CD4-positive, alpha-beta T cell treated with Interleukin-21 for 1 hour (primary cell): Measurements from ENCODE around the gene ZNF143.
"Not testable (repeated sequence)": the region's sequence is repeated elsewhere in the genome, so short reads cannot be mapped to it uniquely, and the experiment has no call there.

Experiments
- DNase-seq: peaks from one replicate; pipeline ENCODE4 v3.0.0-alpha.2; 2020

Gene ZNF143

GRCh38 chr11:9498457-9499078 lies 37.8 kb downstream of the ZNF143 start:
- DNase-seq = no peak

DNA sequence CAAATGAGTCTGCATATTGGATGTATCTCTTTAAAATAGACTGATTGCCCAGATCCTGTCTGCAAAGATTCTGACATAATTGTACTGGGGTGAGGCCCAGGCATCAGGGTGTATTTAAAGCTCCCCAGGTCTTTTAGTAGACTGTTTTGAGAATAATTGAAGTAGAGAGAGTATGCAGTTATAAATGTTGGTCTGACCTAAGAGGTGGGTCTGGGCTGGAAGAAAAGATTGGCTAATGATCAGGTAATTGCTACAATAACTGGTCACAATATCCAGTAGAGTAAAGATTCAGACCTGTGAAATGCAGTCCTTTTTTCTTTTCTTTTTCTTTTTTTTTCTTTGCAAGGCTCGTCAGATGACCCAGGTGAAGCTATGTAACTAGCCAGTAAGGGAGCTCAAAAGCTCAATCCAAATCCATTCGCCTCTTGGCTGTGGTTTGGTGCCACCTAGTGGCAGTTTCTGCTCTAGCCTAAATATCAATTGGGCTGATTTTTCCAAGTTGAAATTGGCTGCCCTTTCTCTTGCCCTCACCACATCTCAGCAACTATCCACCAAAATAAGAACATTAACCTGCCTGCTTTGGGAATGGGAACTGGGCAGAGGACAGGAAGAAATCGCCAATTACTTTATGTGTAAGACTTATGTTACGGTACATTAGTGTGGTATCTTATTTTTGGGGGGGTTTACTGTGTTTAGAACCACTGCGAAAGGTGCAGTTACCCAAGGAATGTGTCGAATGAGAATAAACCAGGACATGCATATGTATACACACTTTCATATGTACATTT lies 45.9 kb downstream of the ZNF143 start:
- peak; percentile 77 for DNase-seq

DNA sequence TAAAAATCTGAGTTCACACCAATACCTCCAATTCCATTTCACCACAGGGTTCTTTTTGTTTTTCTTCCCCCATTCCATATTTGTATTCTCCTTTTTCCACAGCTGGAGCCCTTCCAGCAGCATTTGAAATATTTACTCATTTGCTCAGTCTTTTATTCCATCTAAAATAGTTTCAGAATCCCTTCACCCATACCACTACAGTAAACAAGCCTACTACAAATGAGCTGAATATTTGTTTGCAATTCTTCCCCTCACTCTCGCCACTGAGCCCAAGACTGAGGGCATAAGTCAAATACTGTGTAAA lies 46.4 kb downstream of the ZNF143 start:
- DNase-seq = no peak

DNA sequence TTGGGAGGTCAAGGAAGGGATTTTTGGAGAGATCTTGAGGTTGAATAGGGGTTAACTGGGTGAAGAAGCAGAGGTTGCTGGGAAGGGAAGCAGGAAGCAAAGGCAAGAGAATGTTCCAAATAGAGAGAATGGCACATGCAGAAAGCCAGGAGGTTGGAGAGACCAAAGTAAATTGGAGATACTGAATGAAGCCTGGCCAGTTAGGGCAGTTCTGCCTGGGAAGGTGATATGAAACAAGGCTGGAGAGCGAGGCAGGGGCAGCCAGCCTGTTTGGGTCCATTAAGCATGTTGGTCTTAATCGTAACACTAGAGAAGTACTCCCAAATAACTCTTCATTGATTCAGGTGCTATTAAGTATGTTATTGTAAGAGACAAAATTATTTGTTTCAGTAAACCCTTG lies 48.2 kb downstream of the ZNF143 start:
- no peak for DNase-seq

- no peak for DNase-seq
These were observed 51.7 kb downstream of the ZNF143 start for GRCh38 chr11:9512370-9513019.

- not testable (repeated sequence) for DNase-seq
These were observed 53.8 kb downstream of the ZNF143 start for GRCh38 chr11:9514576-9514975.

DNA sequence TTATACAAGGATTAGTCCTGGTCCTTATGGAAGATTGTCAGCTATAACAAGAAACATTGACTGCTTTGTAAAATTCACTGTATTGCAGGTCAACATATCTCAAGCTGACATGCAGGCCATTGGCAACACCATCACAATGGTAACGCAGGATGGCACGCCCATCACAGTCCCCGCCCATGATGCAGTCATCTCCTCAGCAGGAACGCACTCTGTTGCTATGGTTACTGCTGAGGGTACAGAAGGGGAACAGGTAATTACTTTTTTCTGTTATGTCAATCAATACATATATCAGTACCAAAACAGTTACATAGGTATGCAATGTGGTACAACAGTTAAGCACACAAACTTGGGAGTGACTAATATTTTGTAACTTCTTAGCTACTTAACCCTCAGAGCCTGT lies 55.3 kb downstream of the ZNF143 start:
- DNase-seq = no peak

- no peak for DNase-seq
These were observed 58.1 kb downstream of the ZNF143 start for GRCh38 chr11:9518835-9519410.

GRCh38 chr11:9524001-9524400 lies 63.2 kb downstream of the ZNF143 start:
- DNase-seq = no peak

- no peak for DNase-seq
These were observed 64.3 kb downstream of the ZNF143 start for GRCh38 chr11:9525116-9525515.

GRCh38 chr11:9527481-9528135 lies 66.8 kb downstream of the ZNF143 start:
- DNase-seq = no peak

- DNase-seq = no peak
These were observed 67.3 kb downstream of the ZNF143 start for GRCh38 chr11:9528136-9528501.

- DNase-seq = no peak
These were observed 67.9 kb downstream of the ZNF143 start for GRCh38 chr11:9528573-9529333.

GRCh38 chr11:9529334-9529650 lies 68.5 kb downstream of the ZNF143 start:
- no peak for DNase-seq

DNA sequence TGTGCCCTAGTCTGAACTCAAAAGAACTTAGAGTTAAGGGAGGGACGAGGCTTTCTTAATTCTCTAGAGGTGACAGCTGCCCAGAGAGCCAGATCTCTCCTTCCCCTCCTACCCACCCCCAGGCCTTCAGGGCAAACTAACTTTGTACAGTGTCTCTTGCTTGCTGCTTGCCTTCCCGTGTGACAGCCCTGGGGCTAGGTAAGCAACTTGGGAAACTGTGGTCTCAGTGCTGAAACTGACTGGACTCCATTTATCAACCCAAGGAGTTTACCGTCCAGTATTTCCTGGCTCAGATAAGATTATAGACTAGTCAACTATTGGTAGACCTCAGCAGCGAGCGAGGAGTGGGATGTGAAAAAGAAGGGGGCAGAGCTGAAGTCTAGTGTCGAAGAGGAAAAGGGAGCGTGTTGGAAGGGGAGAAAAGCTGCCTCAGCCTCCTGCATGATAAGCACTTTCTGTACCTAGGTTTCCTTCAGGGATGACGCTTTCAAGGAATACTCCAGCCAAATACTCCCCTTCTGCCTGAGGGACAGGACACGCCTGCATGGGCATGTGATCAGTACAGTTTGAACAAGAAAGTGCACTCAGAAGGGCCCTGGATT lies 69.3 kb downstream of the ZNF143 start:
- DNase-seq = no peak

DNA sequence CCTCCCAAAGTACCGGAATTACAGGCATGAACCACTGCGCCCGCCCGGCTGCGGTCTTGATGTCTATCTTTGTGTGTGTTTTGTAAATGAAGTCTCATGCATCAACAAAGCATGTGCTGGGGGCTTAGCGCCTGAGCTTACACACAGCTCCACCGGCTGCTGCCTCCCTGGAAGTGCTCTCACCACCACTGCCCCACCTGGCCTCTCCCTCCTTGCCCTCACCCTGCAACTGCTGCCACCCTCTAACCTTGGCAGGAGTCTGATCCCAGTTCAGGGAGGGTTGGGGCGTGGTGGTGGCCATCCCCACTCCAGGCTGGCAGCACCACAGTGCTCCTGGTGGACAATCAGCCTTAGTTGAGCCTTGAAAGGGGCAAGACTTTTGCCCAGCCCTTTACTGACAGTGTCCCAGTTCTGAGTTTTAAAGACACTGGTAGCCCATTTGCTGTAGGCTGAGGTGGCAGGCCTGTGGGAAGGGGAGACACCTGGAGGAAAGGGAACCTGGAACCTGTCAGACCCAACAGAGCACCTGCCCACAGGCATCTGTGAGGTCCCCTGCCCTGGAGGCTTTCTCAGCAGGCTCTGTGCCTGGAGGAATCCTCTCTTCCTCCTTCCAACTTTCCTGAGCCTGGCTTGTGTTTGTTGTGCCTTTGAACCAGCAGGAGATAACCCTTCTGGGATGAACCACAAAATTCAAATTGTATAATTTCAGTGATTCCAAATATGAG lies 70.3 kb downstream of the ZNF143 start:
- no peak for DNase-seq

DNA sequence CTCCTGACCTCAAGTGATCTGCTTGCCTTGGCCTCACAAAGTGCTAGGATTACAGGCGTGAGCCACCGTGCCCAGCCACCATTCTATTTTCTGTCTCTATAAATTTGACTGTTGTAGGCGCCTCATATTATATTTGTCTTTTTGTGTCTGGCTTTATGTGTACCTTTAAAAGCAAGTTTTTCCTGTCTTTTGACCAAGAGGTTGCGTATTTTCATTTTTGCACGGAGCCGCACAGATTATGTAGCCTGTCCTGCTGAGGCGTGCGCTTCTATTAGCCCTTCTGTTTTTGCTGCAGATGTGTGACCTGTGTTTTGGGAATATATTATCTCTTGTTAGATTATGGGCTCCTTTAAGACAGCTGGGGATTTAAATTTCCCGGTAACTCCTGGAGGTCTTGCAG lies 72.2 kb downstream of the ZNF143 start:
- no peak for DNase-seq

DNA sequence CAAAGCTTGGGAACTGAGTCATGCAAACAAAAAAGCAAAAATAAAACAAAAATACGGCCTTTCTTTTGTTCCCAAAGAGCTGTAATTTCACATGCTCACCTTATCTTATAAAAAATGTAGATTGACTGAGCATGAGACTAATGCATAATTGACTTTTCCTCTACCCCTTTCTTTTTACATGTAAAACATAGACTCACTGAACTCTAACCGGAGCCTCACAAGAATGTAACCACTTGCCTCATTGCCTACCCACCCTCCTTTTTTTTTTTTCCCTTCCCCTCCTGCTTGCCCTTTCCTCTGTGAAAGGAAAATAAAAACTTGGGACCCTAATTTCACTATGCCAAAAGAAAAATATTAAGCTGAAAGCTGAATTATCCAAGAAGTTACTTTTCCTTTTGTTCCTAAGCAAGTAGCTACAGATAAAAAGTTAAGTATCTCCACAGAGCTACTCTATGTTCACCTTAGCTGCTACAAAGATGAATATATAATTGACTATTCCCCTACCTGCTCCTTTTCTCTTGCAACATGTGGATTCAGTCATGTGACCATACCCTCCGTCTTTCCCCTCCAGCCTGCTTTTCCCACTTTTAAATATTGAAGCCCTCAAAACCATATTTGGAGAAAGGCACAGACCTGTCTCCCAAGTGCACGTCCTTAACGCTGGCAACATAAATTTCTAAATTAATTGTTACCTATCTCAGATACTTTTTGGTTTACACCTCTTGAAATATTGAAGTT lies 73.1 kb downstream of the ZNF143 start:
- DNase-seq = no peak

DNA sequence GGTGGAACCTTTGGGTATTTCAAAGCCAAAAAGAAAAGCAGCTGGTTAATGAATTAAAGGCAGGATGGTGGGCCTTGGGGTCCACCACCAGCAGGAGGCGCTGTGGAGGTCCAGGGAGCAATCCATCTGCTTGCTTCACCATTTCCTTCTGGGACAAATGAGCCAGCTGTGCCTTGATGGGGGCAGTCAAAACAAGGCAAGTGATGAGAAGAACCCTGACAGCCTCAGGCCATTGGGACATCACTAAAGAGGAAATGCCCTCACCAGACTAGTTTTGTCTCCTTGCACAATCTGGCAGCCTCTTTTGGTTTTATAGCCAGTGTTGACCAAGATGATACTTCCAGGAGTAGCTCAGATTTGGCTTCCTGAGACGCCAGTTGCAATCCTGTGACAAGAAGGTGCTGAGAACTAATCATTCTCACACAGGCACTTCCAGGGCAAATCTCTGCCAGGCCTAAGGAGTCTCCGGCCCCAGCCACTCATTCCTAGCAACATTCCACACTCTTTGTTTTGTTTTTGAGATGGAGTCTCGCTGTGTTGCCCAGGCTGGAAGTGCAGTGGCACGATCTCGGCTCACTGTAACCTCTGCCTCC lies 74.5 kb downstream of the ZNF143 start:
- peak; percentile 74 for DNase-seq

DNA sequence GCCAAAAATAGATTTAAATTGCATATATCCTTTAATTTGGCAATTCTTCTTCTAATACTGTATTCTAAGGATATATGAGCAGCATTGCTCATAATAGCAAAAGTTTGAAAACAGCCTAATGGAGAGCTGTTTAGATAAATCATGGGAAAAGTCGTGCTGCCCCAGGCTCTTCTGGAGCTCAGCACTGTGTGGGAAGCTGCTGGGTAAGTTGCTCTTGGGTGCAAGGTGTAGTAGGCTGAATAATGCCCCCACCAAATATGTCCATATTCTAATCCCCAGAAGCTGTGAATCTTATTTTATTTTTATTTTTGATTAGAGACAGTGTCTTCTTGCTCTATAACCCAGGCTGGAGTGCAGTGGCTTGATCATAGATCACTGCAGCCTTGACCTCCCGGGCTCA lies 77.7 kb downstream of the ZNF143 start:
- DNase-seq = no peak

- DNase-seq = not testable (repeated sequence)
These were observed 88.4 kb downstream of the ZNF143 start for GRCh38 chr11:9549216-9549615.
